ENCODE data around the gene ABHD4.
"Not testable (repeated sequence)": the region's sequence is repeated elsewhere in the genome, so short reads cannot be mapped to it uniquely, and the experiment has no call there.

The ABHD4 gene

GRCh38 chr14:22613736-22614239, 15.7 kb downstream of the ABHD4 start:
- TF ChIP-seq, protein P1, sequence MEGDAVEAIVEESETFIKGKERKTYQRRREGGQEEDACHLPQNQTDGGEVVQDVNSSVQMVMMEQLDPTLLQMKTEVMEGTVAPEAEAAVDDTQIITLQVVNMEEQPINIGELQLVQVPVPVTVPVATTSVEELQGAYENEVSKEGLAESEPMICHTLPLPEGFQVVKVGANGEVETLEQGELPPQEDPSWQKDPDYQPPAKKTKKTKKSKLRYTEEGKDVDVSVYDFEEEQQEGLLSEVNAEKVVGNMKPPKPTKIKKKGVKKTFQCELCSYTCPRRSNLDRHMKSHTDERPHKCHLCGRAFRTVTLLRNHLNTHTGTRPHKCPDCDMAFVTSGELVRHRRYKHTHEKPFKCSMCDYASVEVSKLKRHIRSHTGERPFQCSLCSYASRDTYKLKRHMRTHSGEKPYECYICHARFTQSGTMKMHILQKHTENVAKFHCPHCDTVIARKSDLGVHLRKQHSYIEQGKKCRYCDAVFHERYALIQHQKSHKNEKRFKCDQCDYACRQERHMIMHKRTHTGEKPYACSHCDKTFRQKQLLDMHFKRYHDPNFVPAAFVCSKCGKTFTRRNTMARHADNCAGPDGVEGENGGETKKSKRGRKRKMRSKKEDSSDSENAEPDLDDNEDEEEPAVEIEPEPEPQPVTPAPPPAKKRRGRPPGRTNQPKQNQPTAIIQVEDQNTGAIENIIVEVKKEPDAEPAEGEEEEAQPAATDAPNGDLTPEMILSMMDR (IDR thresholded peaks at IDR 0.05; ENCODE audit: low read depth, low read length) = no peak
- no peak for TF ChIP-seq EZH2phosphoT487 (IDR thresholded peaks at IDR 0.05; ENCODE audit: low read depth)
- H4K20me1 ChIP-seq (ENCODE audit: insufficient read depth, low read length) = no peaks in the 10 kb centered on the region
- H3K27me3 ChIP-seq (ENCODE audit: low read depth, low read length) = no peaks in the 10 kb centered on the region
- H3K9me3 ChIP-seq (ENCODE audit: insufficient read depth, low read length) = no peaks in the 10 kb centered on the region
- H3K9ac ChIP-seq (ENCODE audit: low read length) = no peak overlapping the region
- no peak overlapping the region for H3K27ac ChIP-seq (ENCODE audit: low read length)
- no peak overlapping the region for H2AFZ ChIP-seq (ENCODE audit: low read depth, low read length)
- H3K4me2 ChIP-seq (ENCODE audit: low read length) = no peak overlapping the region
- no peak overlapping the region for H3K4me3 ChIP-seq (ENCODE audit: low read length)
- no peaks in the 10 kb centered on the region for H3K79me2 ChIP-seq (ENCODE audit: low read length)
- H3K4me1 ChIP-seq (ENCODE audit: low read length) = peaks cover 2% of the 10 kb centered on the region; the same call in 1 of the 2 replicates
- H3K36me3 ChIP-seq (replicated peaks; ENCODE audit: low read depth, low read length) = no peaks in the 10 kb centered on the region

GRCh38 chr14:22614240-22614799, 16.2 kb downstream of the ABHD4 start:
- no peak overlapping the region for H3K27ac ChIP-seq (ENCODE audit: low read length)
- H4K20me1 ChIP-seq (ENCODE audit: insufficient read depth, low read length) = no peaks in the 10 kb centered on the region
- no peaks in the 10 kb centered on the region for H3K36me3 ChIP-seq (replicated peaks; ENCODE audit: low read depth, low read length)
- TF ChIP-seq EZH2phosphoT487 (IDR thresholded peaks at IDR 0.05; ENCODE audit: low read depth) = no peak
- TF ChIP-seq, protein P1 (IDR thresholded peaks at IDR 0.05; ENCODE audit: low read depth, low read length) = no peak
- H3K4me2 ChIP-seq (ENCODE audit: low read length) = no peak overlapping the region
- no peaks in the 10 kb centered on the region for H3K27me3 ChIP-seq (ENCODE audit: low read depth, low read length)
- peaks cover 2% of the 10 kb centered on the region; the same call in 1 of the 2 replicates for H3K4me1 ChIP-seq (ENCODE audit: low read length)
- no peaks in the 10 kb centered on the region for H3K79me2 ChIP-seq (ENCODE audit: low read length)
- no peak overlapping the region for H3K9ac ChIP-seq (ENCODE audit: low read length)
- no peaks in the 10 kb centered on the region for H3K9me3 ChIP-seq (ENCODE audit: insufficient read depth, low read length)
- H2AFZ ChIP-seq (ENCODE audit: low read depth, low read length) = no peak overlapping the region
- H3K4me3 ChIP-seq (ENCODE audit: low read length) = no peak overlapping the region

- H4K20me1 ChIP-seq (ENCODE audit: insufficient read depth, low read length); H3K9me3 ChIP-seq (ENCODE audit: insufficient read depth, low read length); H3K79me2 ChIP-seq (ENCODE audit: low read length); H3K9ac ChIP-seq (ENCODE audit: low read length); H3K4me1 ChIP-seq (ENCODE audit: low read length); H2AFZ ChIP-seq (ENCODE audit: low read depth, low read length); H3K4me3 ChIP-seq (ENCODE audit: low read length); H3K36me3 ChIP-seq (replicated peaks; ENCODE audit: low read depth, low read length); H3K27ac ChIP-seq (ENCODE audit: low read length); H3K27me3 ChIP-seq (ENCODE audit: low read depth, low read length); H3K4me2 ChIP-seq (ENCODE audit: low read length): not testable (repeated sequence)
Measured at GRCh38 chr14:22615765-22616164, 17.7 kb downstream of the ABHD4 start.

- Histone ChIP-seq H3K4me3 (ENCODE audit: low read length) (no peak overlapping the region), H3K27me3 (ENCODE audit: low read depth, low read length) (no peaks in the 10 kb centered on the region), H4K20me1 (ENCODE audit: insufficient read depth, low read length) (no peaks in the 10 kb centered on the region), H3K27ac (ENCODE audit: low read length) (no peak overlapping the region), H3K4me1 (ENCODE audit: low read length) (no peaks in the 10 kb centered on the region), H2AFZ (ENCODE audit: low read depth, low read length) (no peak overlapping the region), H3K36me3 (replicated peaks; ENCODE audit: low read depth, low read length) (no peaks in the 10 kb centered on the region), H3K9me3 (ENCODE audit: insufficient read depth, low read length) (no peaks in the 10 kb centered on the region), H3K79me2 (ENCODE audit: low read length) (no peaks in the 10 kb centered on the region), H3K4me2 (ENCODE audit: low read length) (no peak overlapping the region), H3K9ac (ENCODE audit: low read length) (no peak overlapping the region)
- no peak for TF ChIP-seq EZH2phosphoT487 (IDR thresholded peaks at IDR 0.05; ENCODE audit: low read depth)
- TF ChIP-seq, protein P1 (IDR thresholded peaks at IDR 0.05; ENCODE audit: low read depth, low read length) = no peak
Measured at GRCh38 chr14:22622255-22622654, 24.2 kb downstream of the ABHD4 start.

All from OCI-LY3 (cell line).